ENCODE data around the gene TEX35. TPM values are rescaled to one million over a fixed set of nuclear protein-coding genes. Genes with fewer than 3 reads are reported as not detected.

Gene TEX35
- total RNA-seq, 3 donors from 2014 or later (not counting 1 experiment from before 2014, with no cell fraction given): not detected

DNA sequence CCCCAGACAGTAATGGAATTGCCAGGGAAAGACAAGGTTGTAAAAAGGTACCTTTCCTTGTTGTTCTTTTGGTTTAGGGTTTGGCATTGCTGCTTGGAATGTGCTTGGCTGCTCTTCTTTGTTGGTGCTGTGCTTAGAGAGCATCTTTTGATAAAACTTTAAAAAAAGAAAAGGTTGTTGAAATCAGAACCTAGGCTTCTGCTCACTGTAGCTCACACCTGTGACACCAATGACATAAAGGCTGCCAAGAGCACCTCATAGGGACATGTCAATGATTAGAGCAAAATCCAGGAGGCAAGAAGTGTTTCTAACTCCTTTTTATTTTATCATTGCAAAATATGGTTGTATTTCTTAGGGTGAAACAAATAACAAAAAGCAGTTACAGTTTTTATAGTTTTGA is 45.1 kb upstream of the TEX35 start:
- ATAC-seq (no peak), DNase-seq (no peak)
- H3K4me1 Mint-ChIP-seq: no peaks in the 10 kb centered on the region
- Histone ChIP-seq H3K4me3 (ENCODE audit: low read length) (no peak overlapping the region), H3K27ac (ENCODE audit: low read length) (no peak overlapping the region), H3K9me3 (ENCODE audit: control insufficient read depth, insufficient read depth, low read length) (no peaks in the 10 kb centered on the region), H3K36me3 (ENCODE audit: control insufficient read depth, insufficient read depth, low read length) (no peaks in the 10 kb centered on the region), H3K4me1 (ENCODE audit: control insufficient read depth, insufficient read depth, low read length) (no peaks in the 10 kb centered on the region), H3K27me3 (ENCODE audit: control insufficient read depth, insufficient read depth, low read length) (no peaks in the 10 kb centered on the region)
- intact Hi-C loops (cut with micrococcal nuclease): no loop called here
- H3K27me3 Mint-ChIP-seq (ENCODE audit: low read depth in 2 of 2): peaks cover 5 to 17% of the 10 kb centered on the region in 2 donors
- TF ChIP-seq, protein P1, sequence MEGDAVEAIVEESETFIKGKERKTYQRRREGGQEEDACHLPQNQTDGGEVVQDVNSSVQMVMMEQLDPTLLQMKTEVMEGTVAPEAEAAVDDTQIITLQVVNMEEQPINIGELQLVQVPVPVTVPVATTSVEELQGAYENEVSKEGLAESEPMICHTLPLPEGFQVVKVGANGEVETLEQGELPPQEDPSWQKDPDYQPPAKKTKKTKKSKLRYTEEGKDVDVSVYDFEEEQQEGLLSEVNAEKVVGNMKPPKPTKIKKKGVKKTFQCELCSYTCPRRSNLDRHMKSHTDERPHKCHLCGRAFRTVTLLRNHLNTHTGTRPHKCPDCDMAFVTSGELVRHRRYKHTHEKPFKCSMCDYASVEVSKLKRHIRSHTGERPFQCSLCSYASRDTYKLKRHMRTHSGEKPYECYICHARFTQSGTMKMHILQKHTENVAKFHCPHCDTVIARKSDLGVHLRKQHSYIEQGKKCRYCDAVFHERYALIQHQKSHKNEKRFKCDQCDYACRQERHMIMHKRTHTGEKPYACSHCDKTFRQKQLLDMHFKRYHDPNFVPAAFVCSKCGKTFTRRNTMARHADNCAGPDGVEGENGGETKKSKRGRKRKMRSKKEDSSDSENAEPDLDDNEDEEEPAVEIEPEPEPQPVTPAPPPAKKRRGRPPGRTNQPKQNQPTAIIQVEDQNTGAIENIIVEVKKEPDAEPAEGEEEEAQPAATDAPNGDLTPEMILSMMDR (IDR thresholded peaks at IDR 0.05): no peak
- no peaks in the 10 kb centered on the region for H3K9me3 Mint-ChIP-seq
- H3K27ac Mint-ChIP-seq: no peak overlapping the region
- no peak overlapping the region for H3K4me3 Mint-ChIP-seq
- no peaks in the 10 kb centered on the region for H3K36me3 Mint-ChIP-seq

DNA sequence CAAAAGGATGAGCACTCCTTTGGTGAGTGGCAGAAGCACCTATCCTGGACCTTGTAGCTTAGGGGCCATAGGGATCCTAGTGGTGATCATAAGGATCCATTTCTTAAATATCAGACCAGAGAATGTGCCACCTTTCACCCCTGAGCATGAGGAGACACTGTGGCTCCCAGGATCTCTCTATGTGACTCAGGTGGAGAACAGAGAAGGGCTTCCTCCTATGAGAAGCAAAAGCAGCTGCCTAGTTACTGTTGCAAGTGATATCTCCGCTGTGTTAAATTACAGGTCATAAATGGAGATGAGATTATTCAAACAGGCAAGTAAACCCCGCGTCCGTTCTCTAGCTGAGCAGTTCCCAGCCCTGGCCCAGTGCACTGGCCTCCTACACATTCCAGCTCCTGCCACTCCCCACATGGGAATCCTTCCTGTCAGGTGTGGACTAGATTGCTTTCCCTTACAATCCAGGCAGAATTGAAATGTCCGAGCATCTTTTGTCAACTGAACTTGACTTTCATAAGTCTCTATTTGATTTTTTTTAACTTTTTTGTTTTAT is 42.4 kb upstream of the TEX35 start:
- Mint-ChIP-seq H3K27ac (no peak overlapping the region), H3K27me3 (ENCODE audit: low read depth in 2 of 2) (peaks cover 9 to 15% of the 10 kb centered on the region in 2 donors), H3K4me1 (no peaks in the 10 kb centered on the region), H3K4me3 (no peak overlapping the region), H3K36me3 (no peaks in the 10 kb centered on the region), H3K9me3 (no peaks in the 10 kb centered on the region)
- ATAC-seq (no peak), DNase-seq (no peak)
- no peaks in the 10 kb centered on the region for H3K9me3 ChIP-seq (ENCODE audit: control insufficient read depth, insufficient read depth, low read length)
- 97% methylated on average over 5 of the region's 5 CpGs for WGBS (ENCODE audit: insufficient coverage)
- no peak overlapping the region for H3K4me3 ChIP-seq (ENCODE audit: low read length)
- TF ChIP-seq, protein P1 (IDR thresholded peaks at IDR 0.05): no peak
- intact Hi-C loops (cut with micrococcal nuclease): no loop called here
- no peaks in the 10 kb centered on the region for H3K36me3 ChIP-seq (ENCODE audit: control insufficient read depth, insufficient read depth, low read length)
- H3K4me1 ChIP-seq (ENCODE audit: control insufficient read depth, insufficient read depth, low read length): no peaks in the 10 kb centered on the region
- H3K27me3 ChIP-seq (ENCODE audit: control insufficient read depth, insufficient read depth, low read length): no peaks in the 10 kb centered on the region
- no peak overlapping the region for H3K27ac ChIP-seq (ENCODE audit: low read length)

DNA sequence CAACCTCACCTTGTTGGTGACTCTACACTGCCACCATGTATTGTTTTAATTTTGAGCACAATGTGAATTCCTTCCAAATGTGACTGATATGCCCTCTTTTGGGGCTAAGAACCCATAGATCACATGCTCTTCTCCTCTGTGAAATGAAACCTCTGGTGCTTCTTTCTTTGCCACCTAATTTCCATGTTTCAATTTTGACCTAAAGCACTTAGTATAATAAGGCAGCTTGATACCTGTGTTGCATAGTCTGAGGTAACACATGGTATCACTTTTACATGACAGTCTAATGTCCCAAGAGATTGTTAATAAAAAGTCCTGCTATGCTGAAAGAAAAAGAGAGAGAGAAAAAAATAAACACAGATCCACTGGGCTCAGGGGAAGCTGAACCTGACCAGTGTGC is 40.4 kb upstream of the TEX35 start:
- H3K4me3 Mint-ChIP-seq: no peak overlapping the region
- H3K4me1 Mint-ChIP-seq: no peaks in the 10 kb centered on the region
- no peaks in the 10 kb centered on the region for H3K9me3 Mint-ChIP-seq
- DNase-seq (no peak), ATAC-seq (no peak)
- TF ChIP-seq, protein P1 (IDR thresholded peaks at IDR 0.05): no peak
- H3K27ac ChIP-seq (ENCODE audit: low read length): no peak overlapping the region
- no peaks in the 10 kb centered on the region for H3K9me3 ChIP-seq (ENCODE audit: control insufficient read depth, insufficient read depth, low read length)
- H3K36me3 ChIP-seq (ENCODE audit: control insufficient read depth, insufficient read depth, low read length): no peaks in the 10 kb centered on the region
- H3K27me3 Mint-ChIP-seq (ENCODE audit: low read depth in 2 of 2): peaks cover 6 to 8% of the 10 kb centered on the region in 2 donors
- no peaks in the 10 kb centered on the region for H3K27me3 ChIP-seq (ENCODE audit: control insufficient read depth, insufficient read depth, low read length)
- H3K36me3 Mint-ChIP-seq: no peaks in the 10 kb centered on the region
- intact Hi-C loops (cut with micrococcal nuclease): no loop called here
- no peaks in the 10 kb centered on the region for H3K4me1 ChIP-seq (ENCODE audit: control insufficient read depth, insufficient read depth, low read length)
- H3K4me3 ChIP-seq (ENCODE audit: low read length): no peak overlapping the region
- no peak overlapping the region for H3K27ac Mint-ChIP-seq

DNA sequence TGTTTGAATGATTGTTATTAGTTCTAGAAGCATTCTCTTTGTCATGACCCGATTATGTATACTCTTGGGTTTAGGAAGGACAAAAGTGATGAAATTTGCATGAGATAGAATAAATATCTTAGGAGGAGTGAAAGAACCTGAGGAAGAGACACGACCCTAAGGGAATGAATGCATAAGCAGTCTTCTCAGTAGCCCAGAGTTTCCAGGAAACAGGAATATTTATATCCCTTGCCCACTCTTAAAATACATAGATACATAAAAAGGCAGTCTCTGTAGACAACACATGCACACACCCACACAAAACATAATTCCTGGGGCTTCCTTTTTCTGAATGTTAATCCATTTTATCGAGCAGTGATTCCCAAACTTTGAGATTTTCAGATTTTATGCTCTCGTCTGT is 35.5 kb upstream of the TEX35 start:
- 92% methylated on average over 3 of the region's 4 CpGs for WGBS (ENCODE audit: insufficient coverage)

More for the DNA sequence above, 35.5 kb upstream of the TEX35 start:
- H3K36me3 Mint-ChIP-seq: no peaks in the 10 kb centered on the region
- intact Hi-C loops (cut with micrococcal nuclease): no loop called here
- H3K27ac Mint-ChIP-seq: no peak overlapping the region
- H3K27me3 Mint-ChIP-seq (ENCODE audit: low read depth in 2 of 2): peaks cover 6 to 8% of the 10 kb centered on the region in 2 donors
- Histone ChIP-seq H3K4me3 (ENCODE audit: low read length) (no peak overlapping the region), H3K27me3 (ENCODE audit: control insufficient read depth, insufficient read depth, low read length) (no peaks in the 10 kb centered on the region), H3K36me3 (ENCODE audit: control insufficient read depth, insufficient read depth, low read length) (no peaks in the 10 kb centered on the region), H3K4me1 (ENCODE audit: control insufficient read depth, insufficient read depth, low read length) (no peaks in the 10 kb centered on the region), H3K27ac (ENCODE audit: low read length) (no peak overlapping the region), H3K9me3 (ENCODE audit: control insufficient read depth, insufficient read depth, low read length) (no peaks in the 10 kb centered on the region)
- H3K4me3 Mint-ChIP-seq: no peak overlapping the region
- TF ChIP-seq, protein P1 (IDR thresholded peaks at IDR 0.05): no peak
- no peaks in the 10 kb centered on the region for H3K4me1 Mint-ChIP-seq
- H3K9me3 Mint-ChIP-seq: no peaks in the 10 kb centered on the region
- DNase-seq (no peak), ATAC-seq (no peak)
